Thoracic aorta (tissue), 2 donors: ENCODE results near the gene SHISA3. TPM values are rescaled to one million over a fixed set of nuclear protein-coding genes. Genes with fewer than 3 reads are reported as not detected.

Experiments
- ATAC-seq: fragments of 150-250 bp; one replicate; pipeline ENCODE4 v1.8.0; 2017; ENCODE audit warnings: low read depth; ENCODE audit not compliant: insufficient number of reproducible peaks, low FRiP score
- DNase-seq: peaks from one replicate; pipeline ENCODE4 v3.0.0-alpha.2; 2020; ENCODE audit warnings: low spot score
- H3K27ac ChIP-seq, 2 donors: fragments of 200-600 bp; sonication (generic); 1 replicate in 1 of 2; 2 replicates in 1 of 2; pipeline ENCODE4 v1.5.1; 2016; ENCODE audit warnings: mild to moderate bottlenecking in 2 of 2, moderate library complexity in 2 of 2
- H3K27me3 ChIP-seq: fragments of 200-600 bp; sonication (generic); replicated peaks from 2 replicates; pipeline ENCODE4 v1.6.0; 2016; ENCODE audit warnings: mild to moderate bottlenecking; ENCODE audit not compliant: insufficient read depth
- H3K36me3 ChIP-seq: fragments of 200-600 bp; sonication (generic); one replicate; pipeline ENCODE4 v1.5.1; 2016
- H3K4me1 ChIP-seq, 2 donors: fragments of 200-600 bp; sonication (generic); 1 replicate in 1 of 2; 2 replicates in 1 of 2; pipeline versions ENCODE4 v1.5.1 to v1.6.0; 2016; ENCODE audit warnings: low read depth in 2 of 2, mild to moderate bottlenecking in 1 of 2; ENCODE audit not compliant: control insufficient read depth in 1 of 2
- H3K4me3 ChIP-seq: fragments of 200-600 bp; sonication (generic); 2 replicates; pipeline ENCODE4 v1.5.1; 2016; ENCODE audit warnings: mild to moderate bottlenecking
- H3K9me3 ChIP-seq: fragments of 200-600 bp; sonication (generic); 2 replicates; pipeline ENCODE4 v1.5.1; 2016
- total RNA-seq, 2 donors: library from RNA; depleted of rRNA; stranded (reverse); fragments of >200 nt; gene quantifications; one replicate each; pipeline versions ENCODE4 v1.1.0 to v1.2.3, GENCODE V29; 2016
- TF ChIP-seq, protein P1 (sequence below): fragments of 200-600 bp; sonication (generic); IDR thresholded peaks from one replicate; pipeline ENCODE4 v1.5.1; 2019; ENCODE audit warnings: antibody characterized with exemption

SHISA3 gene
- total RNA-seq, 2 donors from 2014 or later, result 15.0 to 30.1 TPM

DNA sequence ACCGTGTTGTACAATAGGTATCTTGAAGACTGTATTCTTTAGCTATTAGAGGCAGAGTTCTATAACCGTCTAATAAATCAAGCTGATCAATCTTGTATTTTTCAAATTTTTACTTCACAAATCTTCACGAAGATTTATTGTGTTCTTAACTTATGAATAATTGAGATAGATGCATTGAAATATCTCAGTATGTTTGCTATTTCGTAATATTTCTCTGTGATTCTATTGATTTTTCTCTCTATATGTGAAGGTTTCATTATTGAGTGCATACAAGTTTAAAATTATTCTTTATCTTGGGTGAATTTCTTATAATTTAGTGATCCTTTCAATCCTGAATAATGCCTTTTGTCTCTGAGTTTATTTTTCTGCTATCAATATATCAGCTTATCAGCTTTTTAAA lies 19.8 kb upstream of the SHISA3 start:
- H3K4me3 ChIP-seq, result no peak overlapping the region
- ATAC-seq, result no peak
- TF ChIP-seq, protein P1, sequence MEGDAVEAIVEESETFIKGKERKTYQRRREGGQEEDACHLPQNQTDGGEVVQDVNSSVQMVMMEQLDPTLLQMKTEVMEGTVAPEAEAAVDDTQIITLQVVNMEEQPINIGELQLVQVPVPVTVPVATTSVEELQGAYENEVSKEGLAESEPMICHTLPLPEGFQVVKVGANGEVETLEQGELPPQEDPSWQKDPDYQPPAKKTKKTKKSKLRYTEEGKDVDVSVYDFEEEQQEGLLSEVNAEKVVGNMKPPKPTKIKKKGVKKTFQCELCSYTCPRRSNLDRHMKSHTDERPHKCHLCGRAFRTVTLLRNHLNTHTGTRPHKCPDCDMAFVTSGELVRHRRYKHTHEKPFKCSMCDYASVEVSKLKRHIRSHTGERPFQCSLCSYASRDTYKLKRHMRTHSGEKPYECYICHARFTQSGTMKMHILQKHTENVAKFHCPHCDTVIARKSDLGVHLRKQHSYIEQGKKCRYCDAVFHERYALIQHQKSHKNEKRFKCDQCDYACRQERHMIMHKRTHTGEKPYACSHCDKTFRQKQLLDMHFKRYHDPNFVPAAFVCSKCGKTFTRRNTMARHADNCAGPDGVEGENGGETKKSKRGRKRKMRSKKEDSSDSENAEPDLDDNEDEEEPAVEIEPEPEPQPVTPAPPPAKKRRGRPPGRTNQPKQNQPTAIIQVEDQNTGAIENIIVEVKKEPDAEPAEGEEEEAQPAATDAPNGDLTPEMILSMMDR, result no peak
- H3K27me3 ChIP-seq, result no peaks in the 10 kb centered on the region
- DNase-seq, result no peak
- no peaks in the 10 kb centered on the region for H3K4me1 ChIP-seq
- no peaks in the 10 kb centered on the region for H3K36me3 ChIP-seq
- H3K9me3 ChIP-seq, result no peaks in the 10 kb centered on the region
- H3K27ac ChIP-seq, result no peak overlapping the region

DNA sequence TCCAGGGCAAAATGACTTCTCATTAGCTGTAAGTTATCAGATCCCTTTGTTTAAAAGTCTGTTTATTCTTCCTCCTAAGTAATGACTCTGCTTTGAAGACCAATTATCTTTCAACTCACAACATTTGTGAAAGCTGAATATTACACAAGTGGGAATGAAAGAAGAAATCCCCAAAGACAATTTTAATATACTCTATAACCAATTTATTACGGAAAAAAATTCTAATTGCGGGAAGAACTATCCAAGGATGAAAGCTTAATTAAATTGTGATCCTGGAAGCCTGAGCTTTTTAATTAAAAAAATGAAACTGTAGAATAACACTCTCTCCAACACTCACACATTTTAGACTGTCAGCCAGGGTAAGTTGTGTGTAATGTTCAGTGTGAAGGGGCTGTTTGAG lies 15.6 kb upstream of the SHISA3 start:
- H3K36me3 ChIP-seq, result no peaks in the 10 kb centered on the region
- TF ChIP-seq, protein P1, result no peak
- H3K27me3 ChIP-seq, result no peaks in the 10 kb centered on the region
- H3K9me3 ChIP-seq, result no peaks in the 10 kb centered on the region
- no peak overlapping the region for H3K4me3 ChIP-seq
- no peak for DNase-seq
- H3K4me1 ChIP-seq, result no peaks in the 10 kb centered on the region
- no peak for ATAC-seq
- no peak overlapping the region for H3K27ac ChIP-seq

DNA sequence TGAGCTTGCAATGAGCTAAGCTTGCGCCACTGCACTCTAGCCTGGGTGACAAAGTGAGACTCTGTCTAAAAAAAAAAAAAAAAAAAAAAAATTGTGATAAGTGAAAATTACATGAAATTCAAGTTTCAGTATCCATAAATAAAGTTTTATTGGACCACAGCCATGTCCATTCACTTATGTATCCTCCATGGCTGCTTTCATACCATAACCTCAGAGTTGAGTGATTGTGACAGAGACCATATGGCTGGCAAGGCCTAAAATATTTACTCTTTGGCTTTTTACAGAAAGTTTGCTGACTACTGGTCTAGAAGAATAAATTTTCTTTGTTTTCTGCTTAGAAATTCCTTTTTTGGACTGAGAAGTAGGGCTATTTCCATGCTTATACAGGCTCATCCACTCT lies 11.8 kb upstream of the SHISA3 start:
- Histone ChIP-seq H3K36me3 (no peaks in the 10 kb centered on the region), H3K4me3 (no peak overlapping the region), H3K27ac (no peak overlapping the region), H3K9me3 (no peaks in the 10 kb centered on the region), H3K4me1 (no peaks in the 10 kb centered on the region), H3K27me3 (no peaks in the 10 kb centered on the region)
- no peak for ATAC-seq
- DNase-seq, result no peak
- TF ChIP-seq, protein P1, result no peak

DNA sequence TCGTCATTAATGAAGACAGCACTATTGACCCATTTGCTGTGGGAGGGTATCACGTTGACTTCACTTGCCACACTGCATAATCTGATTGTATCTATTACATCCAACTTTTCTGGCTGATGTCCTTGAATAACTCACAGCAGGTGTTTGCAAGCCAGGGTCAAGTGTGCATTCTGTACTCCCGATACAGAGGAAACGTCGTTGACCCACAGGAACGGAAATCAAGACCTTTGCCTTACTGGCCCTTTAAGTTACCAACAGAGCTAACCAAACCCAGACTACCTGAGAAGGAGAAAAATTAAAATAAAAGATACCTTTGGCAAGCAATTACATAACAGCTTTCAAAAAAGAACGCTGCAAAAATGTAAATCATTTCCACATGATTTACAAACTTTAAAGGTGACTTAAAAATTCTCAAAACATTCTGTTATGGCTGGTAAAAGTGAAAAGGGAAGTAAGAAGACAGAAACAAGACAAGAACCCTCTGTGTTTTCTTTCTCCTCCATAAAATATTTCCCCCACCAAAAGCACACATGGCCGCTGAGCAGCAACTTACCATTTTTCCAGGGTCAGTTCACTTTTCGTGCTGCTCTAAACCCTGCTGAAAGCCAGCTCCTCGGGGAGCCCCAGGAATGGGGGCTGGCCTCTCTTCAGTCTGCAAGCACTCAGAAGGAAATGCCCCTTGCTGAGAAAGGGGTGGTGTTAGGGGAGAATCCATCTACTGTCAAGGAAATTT lies 6.5 kb upstream of the SHISA3 start:
- TF ChIP-seq, protein P1, result no peak
- Histone ChIP-seq H3K27ac (no peak overlapping the region), H3K4me3 (no peak overlapping the region), H3K27me3 (no peaks in the 10 kb centered on the region), H3K9me3 (no peaks in the 10 kb centered on the region), H3K4me1 (no peaks in the 10 kb centered on the region), H3K36me3 (no peaks in the 10 kb centered on the region)
- DNase-seq (no peak), ATAC-seq (no peak)

DNA sequence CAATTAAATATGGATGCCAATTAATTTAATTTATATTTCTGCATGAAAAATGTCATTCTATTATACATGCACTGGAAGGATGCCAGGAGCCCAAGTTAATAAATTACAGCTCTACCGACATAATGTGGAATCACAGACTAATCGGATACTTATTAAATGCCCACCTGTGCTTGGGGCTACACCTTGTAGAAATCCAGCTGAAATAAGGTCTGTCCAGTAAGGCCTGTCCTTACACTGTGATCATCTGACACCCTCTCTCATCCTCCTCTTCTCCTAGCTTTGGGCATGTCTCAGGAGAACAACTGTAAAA lies 6.0 kb upstream of the SHISA3 start:
- ATAC-seq (no peak), DNase-seq (no peak)
- H3K9me3 ChIP-seq, result no peaks in the 10 kb centered on the region
- peaks cover 0 to under 1% of the 10 kb centered on the region in 2 donors for H3K4me1 ChIP-seq
- no peaks in the 10 kb centered on the region for H3K27me3 ChIP-seq
- H3K36me3 ChIP-seq, result no peaks in the 10 kb centered on the region
- H3K4me3 ChIP-seq, result no peak overlapping the region
- TF ChIP-seq, protein P1, result no peak
- H3K27ac ChIP-seq, result no peak overlapping the region
